Lung (tissue), 12 donors: Measurements from ENCODE around the gene NFXL1. TPM values are rescaled to one million over a fixed set of nuclear protein-coding genes. Genes with fewer than 3 reads are reported as not detected.

ENCODE experiments used
- ATAC-seq: fragments of 200-7000 bp; cut with Tn5 transposase; one replicate; pipeline ENCODE4 v1.9.1; 2020; ENCODE audit warnings: moderate number of reproducible peaks; ENCODE audit not compliant: insufficient read depth, low FRiP score
- DNase-seq, 3 donors: peaks; one replicate each; pipeline ENCODE4 v3.0.0-alpha.2; 2013 to 2017
- H3K27ac ChIP-seq, 2 donors: one replicate each; pipeline ENCODE4 v1.5.1; 2013; ENCODE audit warnings: mild to moderate bottlenecking in 2 of 2, moderate library complexity in 2 of 2, control low read depth in 1 of 2, inconsistent platforms in 1 of 2, low read depth in 1 of 2, low read length in 1 of 2
- H3K27me3 ChIP-seq, 3 donors: one replicate each; pipeline ENCODE4 v1.5.1; 2013; ENCODE audit warnings: low read length in 2 of 3; ENCODE audit not compliant: control insufficient read depth in 3 of 3, insufficient read depth in 3 of 3
- H3K36me3 ChIP-seq, 4 donors: one replicate each; pipeline ENCODE4 v1.5.1; 2013; ENCODE audit warnings: low read length in 4 of 4, mild to moderate bottlenecking in 1 of 4, moderate library complexity in 1 of 4; ENCODE audit not compliant: control insufficient read depth in 4 of 4, insufficient read depth in 4 of 4
- H3K4me1 ChIP-seq, 5 donors: one replicate each; pipeline ENCODE4 v1.5.1; 2013; ENCODE audit warnings: low read length in 5 of 5, mild to moderate bottlenecking in 2 of 5, moderate library complexity in 1 of 5; ENCODE audit not compliant: control insufficient read depth in 5 of 5, insufficient read depth in 5 of 5
- H3K4me3 ChIP-seq: one replicate; pipeline ENCODE4 v1.5.1; 2013; ENCODE audit warnings: mild to moderate bottlenecking, control low read depth, moderate library complexity
- H3K9ac ChIP-seq, 2 donors: one replicate each; pipeline ENCODE4 v1.5.1; 2013; ENCODE audit warnings: low read length in 2 of 2, control low read depth in 1 of 2; ENCODE audit not compliant: insufficient read depth in 1 of 2
- H3K9me3 ChIP-seq, 4 donors: one replicate each; pipeline ENCODE4 v1.5.1; 2013; ENCODE audit warnings: low read length in 3 of 4, mild to moderate bottlenecking in 1 of 4, moderate library complexity in 1 of 4; ENCODE audit not compliant: control insufficient read depth in 4 of 4, insufficient read depth in 3 of 4
- CTCF ChIP-seq: IDR thresholded peaks from 2 replicates; pipeline ENCODE4 v1.5.1; 2012; ENCODE audit warnings: mild to moderate bottlenecking; ENCODE audit errors: control extremely low read depth, extremely low read depth
- WGBS, 2 donors: extraction: QIAGEN DNeasy Blood & Tissue Kit; methylation state at CpG; one replicate each; pipeline ENCODE4 v1.1.7; 2013; 5-methylcytosine and 5-hydroxymethylcytosine counted together
- polyA plus RNA-seq, 2 donors: library from polyadenylated mRNA; stranded (reverse); fragments of 200-250 nt; gene quantifications; one replicate each; pipeline ENCODE4 v1.2.1, GENCODE V29; 2013
- total RNA-seq, 2 donors: library from RNA; depleted of rRNA in 1 of 2; stranded (reverse); fragments of >200 nt in 1 of 2; gene quantifications; one replicate each; pipeline ENCODE4 v1.2.1, GENCODE V29; 2014 to 2021
- donor health status: control.
- donor health status: control.
- donor health status: Bipolar disorder and iron deficiency.
- donor health status: healthy.
- donor health status: DM: yes; HTN: yes; CAD: no.

NFXL1 gene
- total and polyA plus RNA-seq, 4 donors: 4.6 to 27.2 (median 8.8) TPM

DNA sequence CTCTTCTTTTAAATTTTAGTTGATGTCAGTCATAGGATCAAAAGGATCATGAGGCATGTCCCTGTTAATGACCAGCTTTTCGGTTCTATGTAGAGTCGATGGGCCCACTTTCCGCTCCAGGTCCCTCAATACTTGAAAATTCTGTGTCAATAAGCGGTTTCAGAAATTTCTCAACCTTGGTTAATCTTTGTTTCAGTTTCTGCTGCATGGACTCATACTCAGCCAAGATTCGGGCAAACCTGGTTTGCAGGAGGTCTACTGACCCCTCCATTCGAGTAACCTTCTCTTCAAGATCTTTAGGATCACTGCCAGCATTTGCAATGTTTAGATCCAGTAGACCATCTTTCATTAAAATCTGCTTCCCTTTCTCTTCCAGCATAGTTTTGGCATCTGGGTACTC, 22.0 kb upstream of the NFXL1 start:
- Histone ChIP-seq H3K27me3 (no peaks in the 10 kb centered on the region), H3K9ac (no peak overlapping the region), H3K27ac (no peak overlapping the region), H3K9me3 (no peaks in the 10 kb centered on the region), H3K4me1 (peaks cover 0 to 2% (median 0%) of the 10 kb centered on the region in 5 donors), H3K4me3 (no peak overlapping the region), H3K36me3 (no peaks in the 10 kb centered on the region)
- no peak for TF ChIP-seq CTCF
- DNase-seq: no peak
- WGBS, 2 donors: 88 to 93% methylated on average over 6 of the region's 6 CpGs
- ATAC-seq: no peak

DNA sequence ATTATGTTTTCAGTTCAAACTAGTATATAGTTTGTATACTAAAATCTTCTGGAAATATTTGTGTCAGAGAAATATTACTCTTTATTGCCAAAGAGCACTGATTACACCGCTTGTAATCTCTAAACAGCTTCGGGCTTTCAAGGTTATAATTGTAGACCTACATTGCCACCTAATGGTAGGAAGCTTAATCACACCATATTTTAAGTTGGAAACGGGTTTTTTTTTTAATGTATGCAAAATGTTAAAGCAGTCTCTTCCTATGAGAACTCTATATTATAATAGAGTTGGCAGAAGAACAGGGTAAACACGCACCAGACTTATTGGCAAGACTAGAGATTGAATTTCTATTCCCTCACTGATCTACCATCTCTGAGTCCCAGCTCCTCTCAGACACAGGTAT, 19.5 kb upstream of the NFXL1 start:
- Histone ChIP-seq H3K4me3 (no peak overlapping the region), H3K9ac (no peak overlapping the region), H3K4me1 (peaks cover 0 to 10% (median 0%) of the 10 kb centered on the region in 5 donors), H3K27me3 (no peaks in the 10 kb centered on the region), H3K9me3 (no peaks in the 10 kb centered on the region), H3K36me3 (no peaks in the 10 kb centered on the region), H3K27ac (no peak overlapping the region)
- 0 to 1% methylated on average over 4 of the region's 4 CpGs for WGBS, 2 donors
- ATAC-seq: peak; percentile 62
- peak; percentile 40 for TF ChIP-seq CTCF
- DNase-seq: peak in 2 of 3 donors; percentile 74 to 81

- no peak overlapping the region for H3K27ac ChIP-seq
- no peaks in the 10 kb centered on the region for H3K9me3 ChIP-seq
- no peak for TF ChIP-seq CTCF
- H3K27me3 ChIP-seq: no peaks in the 10 kb centered on the region
- ATAC-seq: no peak
- no peak overlapping the region for H3K9ac ChIP-seq
- no peak overlapping the region for H3K4me3 ChIP-seq
- 38 to 56% methylated on average over 2 of the region's 2 CpGs for WGBS, 2 donors
- peaks cover 0 to 10% (median 0%) of the 10 kb centered on the region in 5 donors for H3K4me1 ChIP-seq
- DNase-seq: peak in 2 of 3 donors; percentile 58 to 78
- H3K36me3 ChIP-seq: no peaks in the 10 kb centered on the region
These were observed 16.8 kb upstream of the NFXL1 start for GRCh38 chr4:47930971-47931804.
